ENCODE data around the gene GNAL.

- TF ChIP-seq CTCF (IDR thresholded peaks at IDR 0.05) (no peak), POLR2A (IDR thresholded peaks at IDR 0.05) (no peak), POLR2AphosphoS5 (IDR thresholded peaks at IDR 0.05) (no peak)
Observed at GRCh38 chr18:11794195-11794594, 105.1 kb downstream of the GNAL start.

Measured in sigmoid colon (tissue), 4 donors.